Suprapubic skin (tissue), 4 donors: ENCODE measurements around the gene HDAC1. TPM values are rescaled to one million over a fixed set of nuclear protein-coding genes. Genes with fewer than 3 reads are reported as not detected.
"Not testable (repeated sequence)": the region's sequence is repeated elsewhere in the genome, so short reads cannot be mapped to it uniquely, and the experiment has no call there.

Source experiments
- DNase-seq, 2 donors: peaks; one replicate each; pipeline ENCODE4 v3.0.0-alpha.2; 2019; ENCODE audit warnings: low spot score in 2 of 2
- H3K27ac ChIP-seq: fragments of 200-600 bp; sonication (generic); one replicate; pipeline ENCODE4 v1.5.1; 2019
- H3K27me3 ChIP-seq: fragments of 200-600 bp; sonication (generic); one replicate; pipeline ENCODE4 v1.5.1; 2019
- H3K36me3 ChIP-seq: fragments of 200-600 bp; sonication (generic); one replicate; pipeline ENCODE4 v1.5.1; 2019
- H3K4me1 ChIP-seq: fragments of 200-600 bp; sonication (generic); one replicate; pipeline ENCODE4 v1.5.1; 2019
- H3K4me3 ChIP-seq: fragments of 200-600 bp; sonication (generic); one replicate; pipeline ENCODE4 v1.5.1; 2019; ENCODE audit warnings: mild to moderate bottlenecking
- H3K9me3 ChIP-seq: fragments of 200-600 bp; sonication (generic); one replicate; pipeline ENCODE4 v1.5.1; 2019
- EP300 ChIP-seq: sonication (generic); formaldehyde crosslinking; IDR thresholded peaks from one replicate; pipeline ENCODE4 v1.6.1; 2017; ENCODE audit warnings: antibody characterized with exemption
- POLR2A ChIP-seq, 2 donors: fragments of 450-650 bp; IDR thresholded peaks; one replicate each; pipeline ENCODE4 v1.6.1; 2017; ENCODE audit warnings: antibody characterized with exemption in 2 of 2, mild to moderate bottlenecking in 2 of 2, moderate library complexity in 2 of 2
- POLR2AphosphoS5 ChIP-seq, 3 donors: sonication (generic); formaldehyde crosslinking; IDR thresholded peaks; one replicate each; pipeline ENCODE4 v1.6.1; 2017; ENCODE audit warnings: antibody characterized with exemption in 3 of 3
- WGBS: methylation state at CpG from one replicate; pipeline ENCODE4 v1.1.5; 2018; 5-methylcytosine and 5-hydroxymethylcytosine counted together
- total RNA-seq, 4 donors: library from RNA; depleted of rRNA; stranded (reverse); fragments of >200 nt; gene quantifications; one replicate each; pipeline ENCODE4 v1.1.0, GENCODE V29; 2016
- TF ChIP-seq, protein P1 (sequence below), 2 donors: fragments of 200-600 bp in 1 of 2; fragments of 450-650 bp in 1 of 2; sonication (generic) in 1 of 2; IDR thresholded peaks; one replicate each; pipeline ENCODE4 v1.5.1; 2016 to 2019; ENCODE audit warnings: antibody characterized with exemption in 2 of 2, mild to moderate bottlenecking in 1 of 2, moderate library complexity in 1 of 2

HDAC1 gene
- total RNA-seq, 4 donors from 2014 or later = 34.4 to 52.9 (median 40.2) TPM

DNA sequence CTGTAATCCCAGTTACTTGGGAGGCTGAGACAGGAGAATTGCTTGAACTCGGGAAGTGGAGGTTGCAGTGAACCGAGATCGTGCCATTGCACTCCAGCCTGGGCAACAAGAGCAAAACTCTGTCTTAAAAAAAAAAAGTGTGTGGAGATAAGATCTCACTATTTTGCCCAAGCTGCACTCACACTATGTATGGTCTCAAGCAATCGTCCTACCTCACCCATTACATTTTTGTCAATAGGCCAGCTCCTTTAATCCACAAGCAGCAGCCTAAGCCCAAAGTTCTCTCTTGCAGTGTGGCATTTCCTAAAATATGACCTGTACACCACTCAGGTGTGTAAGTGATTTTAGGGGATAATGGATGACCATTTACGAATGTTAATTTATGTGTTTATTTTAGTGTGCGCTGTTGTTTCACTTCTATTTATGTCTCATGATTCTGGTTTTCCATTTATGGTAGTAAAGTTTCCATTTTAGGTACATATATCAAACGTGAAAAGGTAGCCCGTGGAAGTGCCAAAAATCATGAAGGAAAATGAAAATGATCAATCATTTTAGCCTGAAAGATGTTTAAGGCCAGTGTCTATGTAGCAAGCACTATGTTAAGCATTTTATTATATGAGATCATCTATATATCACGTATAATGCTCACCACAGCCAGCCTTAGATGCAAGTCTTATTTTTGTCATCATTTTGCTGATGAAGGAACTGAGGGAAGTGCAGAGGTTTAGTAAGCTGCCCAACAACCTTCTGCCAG is 35.2 kb upstream of the HDAC1 start:
- 76% methylated on average over 9 of the region's 9 CpGs for WGBS
- H3K4me1 ChIP-seq = no peaks in the 10 kb centered on the region
- DNase-seq = no peak

DNA sequence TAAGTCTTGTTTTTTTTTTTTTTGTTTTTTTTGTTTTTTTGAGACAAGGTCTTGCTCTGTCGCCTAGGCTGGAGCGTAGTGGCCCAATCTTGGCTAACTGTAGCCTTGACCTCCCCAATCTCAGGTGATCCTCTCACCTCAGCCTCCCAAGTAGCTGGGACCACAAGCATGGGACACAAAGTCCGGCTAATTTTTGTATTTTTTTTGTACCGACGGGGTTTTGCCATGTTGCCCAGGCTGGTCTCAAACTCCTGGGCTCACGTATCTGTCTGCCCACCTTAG is 34.7 kb upstream of the HDAC1 start:
- H3K27ac ChIP-seq = no peak overlapping the region
- TF ChIP-seq, protein P1, sequence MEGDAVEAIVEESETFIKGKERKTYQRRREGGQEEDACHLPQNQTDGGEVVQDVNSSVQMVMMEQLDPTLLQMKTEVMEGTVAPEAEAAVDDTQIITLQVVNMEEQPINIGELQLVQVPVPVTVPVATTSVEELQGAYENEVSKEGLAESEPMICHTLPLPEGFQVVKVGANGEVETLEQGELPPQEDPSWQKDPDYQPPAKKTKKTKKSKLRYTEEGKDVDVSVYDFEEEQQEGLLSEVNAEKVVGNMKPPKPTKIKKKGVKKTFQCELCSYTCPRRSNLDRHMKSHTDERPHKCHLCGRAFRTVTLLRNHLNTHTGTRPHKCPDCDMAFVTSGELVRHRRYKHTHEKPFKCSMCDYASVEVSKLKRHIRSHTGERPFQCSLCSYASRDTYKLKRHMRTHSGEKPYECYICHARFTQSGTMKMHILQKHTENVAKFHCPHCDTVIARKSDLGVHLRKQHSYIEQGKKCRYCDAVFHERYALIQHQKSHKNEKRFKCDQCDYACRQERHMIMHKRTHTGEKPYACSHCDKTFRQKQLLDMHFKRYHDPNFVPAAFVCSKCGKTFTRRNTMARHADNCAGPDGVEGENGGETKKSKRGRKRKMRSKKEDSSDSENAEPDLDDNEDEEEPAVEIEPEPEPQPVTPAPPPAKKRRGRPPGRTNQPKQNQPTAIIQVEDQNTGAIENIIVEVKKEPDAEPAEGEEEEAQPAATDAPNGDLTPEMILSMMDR (IDR thresholded peaks at IDR 0.05) = no peak
- TF ChIP-seq EP300 (no peak), POLR2A (IDR thresholded peaks at IDR 0.05) (no peak), POLR2AphosphoS5 (IDR thresholded peaks at IDR 0.05) (no peak)
- H3K4me3 ChIP-seq = no peak overlapping the region
- no peaks in the 10 kb centered on the region for H3K36me3 ChIP-seq
- H3K9me3 ChIP-seq = no peaks in the 10 kb centered on the region
- no peaks in the 10 kb centered on the region for H3K27me3 ChIP-seq
- WGBS = 88% methylated on average over 6 of the region's 6 CpGs
- DNase-seq = no peak
- H3K4me1 ChIP-seq = no peaks in the 10 kb centered on the region

More for the DNA sequence above, 35.2 kb upstream of the HDAC1 start:
- no peak overlapping the region for H3K4me3 ChIP-seq
- TF ChIP-seq, protein P1 (IDR thresholded peaks at IDR 0.05) = no peak
- TF ChIP-seq POLR2A (IDR thresholded peaks at IDR 0.05) (no peak), EP300 (no peak), POLR2AphosphoS5 (IDR thresholded peaks at IDR 0.05) (no peak)
- H3K27ac ChIP-seq = no peak overlapping the region
- H3K27me3 ChIP-seq = no peaks in the 10 kb centered on the region
- H3K9me3 ChIP-seq = no peaks in the 10 kb centered on the region
- no peaks in the 10 kb centered on the region for H3K36me3 ChIP-seq

DNA sequence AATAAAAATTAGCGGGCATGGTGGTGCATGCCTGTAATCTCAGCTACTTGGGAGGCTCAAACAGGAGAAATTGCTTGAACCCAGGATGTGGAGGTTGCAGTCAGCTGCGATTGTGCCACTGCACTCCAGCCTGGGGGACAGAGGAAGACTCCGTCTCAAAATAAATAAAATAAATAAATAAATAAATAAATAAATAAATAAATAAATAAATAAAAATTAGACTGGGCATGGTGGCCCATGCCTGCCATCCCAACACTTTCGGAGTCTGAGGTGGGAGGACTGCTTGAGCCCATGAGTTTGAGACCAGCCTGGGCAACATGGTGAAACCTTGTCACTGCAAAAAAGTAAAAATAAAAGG is 28.7 kb upstream of the HDAC1 start:
- not testable (repeated sequence) for H3K36me3 ChIP-seq, DNase-seq, H3K27ac ChIP-seq, H3K4me3 ChIP-seq, H3K27me3 ChIP-seq, H3K4me1 ChIP-seq, H3K9me3 ChIP-seq
- WGBS = 93% methylated on average over 4 of the region's 4 CpGs

DNA sequence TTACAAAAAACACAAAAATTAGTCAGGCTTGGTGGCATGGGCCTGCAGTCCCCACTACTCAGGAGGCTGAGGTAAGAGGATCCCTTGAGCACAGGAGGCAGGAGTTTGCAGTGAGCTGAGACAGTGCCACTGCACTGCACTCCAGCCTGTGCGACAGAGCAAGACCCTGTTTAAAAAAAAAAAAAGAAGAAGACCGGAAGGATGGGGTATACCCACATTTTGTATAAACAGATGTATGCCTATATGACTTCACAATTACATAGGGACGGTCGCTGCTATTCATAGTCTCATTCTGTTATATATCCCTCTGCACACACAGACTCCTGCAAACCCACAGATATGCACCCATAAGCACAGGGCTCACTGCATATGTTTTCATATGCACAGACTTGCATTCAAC is 28.1 kb upstream of the HDAC1 start:
- no peaks in the 10 kb centered on the region for H3K4me1 ChIP-seq
- no peaks in the 10 kb centered on the region for H3K27me3 ChIP-seq
- TF ChIP-seq, protein P1 (IDR thresholded peaks at IDR 0.05) = no peak
- TF ChIP-seq EP300 (no peak), POLR2A (IDR thresholded peaks at IDR 0.05) (no peak), POLR2AphosphoS5 (IDR thresholded peaks at IDR 0.05) (no peak)
- no peaks in the 10 kb centered on the region for H3K36me3 ChIP-seq
- H3K9me3 ChIP-seq = no peaks in the 10 kb centered on the region
- 93% methylated on average over 4 of the region's 4 CpGs for WGBS
- no peak overlapping the region for H3K4me3 ChIP-seq
- H3K27ac ChIP-seq = no peak overlapping the region
- no peak for DNase-seq

DNA sequence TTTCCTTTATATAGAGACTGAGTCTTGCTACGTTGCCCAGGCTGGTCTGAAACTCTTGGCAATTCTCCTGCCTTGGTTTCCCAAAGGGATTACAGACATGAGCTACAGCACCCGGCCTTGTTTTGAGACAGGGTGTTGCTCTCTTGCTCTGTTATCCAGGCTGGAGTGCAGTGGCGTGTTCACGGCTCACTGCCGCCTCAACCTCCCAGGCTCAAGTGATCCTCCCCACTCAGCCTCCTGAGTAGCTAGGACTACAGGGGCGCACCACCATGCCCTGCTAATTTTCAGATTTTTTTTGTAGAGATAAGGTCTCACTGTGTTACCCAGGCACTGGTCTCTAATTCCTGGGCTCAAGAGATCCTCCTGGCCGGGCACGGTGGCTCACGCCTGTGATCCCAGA is 26.0 kb upstream of the HDAC1 start:
- 94% methylated on average over 9 of the region's 9 CpGs for WGBS
- Histone ChIP-seq H3K4me1 (no peaks in the 10 kb centered on the region), H3K9me3 (no peaks in the 10 kb centered on the region), H3K4me3 (no peak overlapping the region), H3K27ac (no peak overlapping the region), H3K27me3 (no peaks in the 10 kb centered on the region), H3K36me3 (no peaks in the 10 kb centered on the region)
- DNase-seq = no peak
- TF ChIP-seq POLR2AphosphoS5 (IDR thresholded peaks at IDR 0.05) (no peak), EP300 (no peak), POLR2A (IDR thresholded peaks at IDR 0.05) (no peak)
- TF ChIP-seq, protein P1 (IDR thresholded peaks at IDR 0.05) = no peak
